HG03066 (cell line): ENCODE data around the gene NADK2.
A peak's percentile ranks its signal among the peaks of the same experiment; 100 is the strongest.

Source experiments
- ATAC-seq: cut with Tn5 transposase; IDR thresholded peaks from one replicate; pipeline ENCODE4 v1.9.1; 2021; ENCODE audit warnings: low read depth; ENCODE audit not compliant: unreplicated experiment

NADK2 gene

GRCh38 chr5:36170832-36171424, 70.8 kb downstream of the NADK2 start:
- no peak for ATAC-seq

- ATAC-seq = no peak
These were observed 73.0 kb downstream of the NADK2 start for GRCh38 chr5:36168737-36169136.

GRCh38 chr5:36164461-36164860, 77.3 kb downstream of the NADK2 start:
- no peak for ATAC-seq

GRCh38 chr5:36162810-36163486, 78.8 kb downstream of the NADK2 start:
- ATAC-seq = no peak

DNA sequence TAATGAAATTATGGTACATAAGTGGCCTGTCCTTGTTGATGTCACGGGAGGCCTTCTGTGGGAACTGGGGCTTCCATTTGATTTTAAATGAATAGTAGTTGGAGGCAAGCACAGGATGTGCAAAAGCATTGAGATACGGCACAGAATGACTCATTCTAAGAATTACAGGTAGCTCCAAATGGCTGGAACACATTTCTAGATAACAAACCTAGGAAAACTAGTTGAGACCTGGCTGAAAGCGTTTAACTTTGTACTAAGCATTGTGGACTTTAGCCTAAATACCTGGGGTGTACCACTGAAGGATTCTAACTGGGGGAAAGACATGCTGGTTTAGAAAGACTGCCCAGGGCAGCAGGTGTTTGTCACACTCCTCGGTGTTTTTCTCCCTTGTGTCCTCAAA, 80.4 kb downstream of the NADK2 start:
- no peak for ATAC-seq

DNA sequence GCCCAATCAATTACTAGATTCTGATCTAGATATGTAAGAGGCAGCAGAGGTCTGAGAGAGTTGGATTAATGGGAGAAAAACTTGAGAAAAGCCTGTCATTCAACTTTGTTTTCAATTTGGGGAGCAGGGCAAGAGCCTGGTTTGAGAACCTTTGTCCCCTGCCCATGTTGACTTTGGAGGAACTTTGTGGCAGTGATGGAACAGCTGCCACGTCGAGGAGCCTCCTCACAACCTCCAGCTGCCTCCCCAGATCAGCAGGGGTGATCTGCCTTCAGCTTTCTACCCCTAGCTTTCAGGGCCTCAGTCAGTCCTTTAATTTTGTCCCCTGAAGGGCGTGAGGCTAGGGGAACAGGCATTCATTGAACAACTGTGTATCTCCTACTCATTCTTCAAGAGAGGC, 81.1 kb downstream of the NADK2 start:
- ATAC-seq = no peak

DNA sequence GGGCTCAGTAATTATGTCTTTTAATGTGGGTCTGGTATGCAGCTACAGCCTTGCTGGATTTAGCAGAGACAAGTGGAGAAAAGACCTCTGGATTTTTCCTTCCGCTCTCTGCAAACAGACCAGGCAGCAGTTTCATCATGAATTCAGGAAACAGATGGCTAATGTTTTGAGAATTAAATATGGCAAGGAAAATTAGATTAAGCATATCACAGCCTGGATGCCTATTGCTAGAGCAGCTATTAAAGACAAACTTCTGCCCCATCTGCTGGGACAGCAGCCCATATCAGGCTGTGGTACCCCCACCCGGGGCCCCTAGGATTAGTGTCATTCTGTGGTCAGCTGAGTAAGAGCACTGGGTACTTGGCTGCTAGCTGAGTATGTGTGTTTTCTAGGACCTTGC, 83.6 kb downstream of the NADK2 start:
- ATAC-seq = no peak

DNA sequence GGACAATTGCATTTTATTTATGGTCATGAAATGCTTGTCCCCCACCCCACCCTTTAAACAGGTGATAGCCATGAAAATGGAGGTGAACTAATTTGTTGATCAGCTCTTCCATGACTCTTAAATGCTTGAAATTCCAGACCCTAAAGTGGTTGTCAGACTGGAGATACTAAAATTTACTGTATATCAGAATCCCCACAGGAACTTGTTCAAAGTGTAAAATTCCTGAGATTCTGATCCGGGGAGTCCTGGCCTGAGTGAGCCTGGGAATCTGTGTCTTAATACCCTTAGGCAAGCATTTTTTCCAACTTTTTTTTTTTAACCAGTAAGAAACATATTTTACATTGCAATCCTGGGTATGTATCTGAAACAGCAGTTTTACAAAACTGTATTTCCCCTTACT, 85.1 kb downstream of the NADK2 start:
- no peak for ATAC-seq

GRCh38 chr5:36156121-36156601, 85.6 kb downstream of the NADK2 start:
- no peak for ATAC-seq

DNA sequence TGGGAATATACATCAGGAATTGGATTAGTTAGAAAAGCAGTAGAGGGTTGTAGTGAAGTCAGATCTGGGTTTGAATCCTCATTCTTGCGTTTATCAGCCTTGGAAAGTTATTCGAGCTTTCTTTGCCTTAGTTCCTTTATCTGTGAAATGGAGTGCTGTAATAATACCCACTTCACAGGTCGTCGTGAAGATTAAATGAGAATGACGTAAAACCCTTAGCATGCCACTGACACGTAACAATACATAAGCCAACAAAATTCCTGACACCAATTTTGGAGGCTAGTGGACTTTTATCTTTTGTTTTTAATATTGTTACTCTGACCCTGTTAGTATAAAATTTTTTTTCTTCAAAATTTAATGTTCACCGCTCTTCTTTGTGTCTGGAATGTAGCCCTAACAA, 86.4 kb downstream of the NADK2 start:
- no peak for ATAC-seq

- ATAC-seq = no peak
These were observed 88.0 kb downstream of the NADK2 start for GRCh38 chr5:36153726-36154125.

DNA sequence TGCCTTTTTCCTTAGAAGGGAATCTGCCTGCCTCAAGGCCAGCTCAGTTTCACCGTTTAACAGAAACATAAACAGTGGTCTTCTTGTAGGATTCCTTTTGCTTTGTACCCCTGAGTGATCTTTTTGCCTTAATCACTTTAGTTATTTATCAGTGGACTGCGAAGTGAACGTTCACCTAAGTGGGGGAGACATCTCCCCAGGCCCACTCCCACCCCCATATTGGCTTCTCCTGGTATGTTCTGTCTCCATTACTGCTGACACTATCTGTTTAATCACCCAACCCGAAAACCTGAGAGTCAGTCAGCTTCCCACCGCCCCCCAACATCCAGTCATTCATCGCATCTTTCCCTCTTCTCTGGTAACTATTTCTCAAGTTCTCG, 88.4 kb downstream of the NADK2 start:
- no peak for ATAC-seq

DNA sequence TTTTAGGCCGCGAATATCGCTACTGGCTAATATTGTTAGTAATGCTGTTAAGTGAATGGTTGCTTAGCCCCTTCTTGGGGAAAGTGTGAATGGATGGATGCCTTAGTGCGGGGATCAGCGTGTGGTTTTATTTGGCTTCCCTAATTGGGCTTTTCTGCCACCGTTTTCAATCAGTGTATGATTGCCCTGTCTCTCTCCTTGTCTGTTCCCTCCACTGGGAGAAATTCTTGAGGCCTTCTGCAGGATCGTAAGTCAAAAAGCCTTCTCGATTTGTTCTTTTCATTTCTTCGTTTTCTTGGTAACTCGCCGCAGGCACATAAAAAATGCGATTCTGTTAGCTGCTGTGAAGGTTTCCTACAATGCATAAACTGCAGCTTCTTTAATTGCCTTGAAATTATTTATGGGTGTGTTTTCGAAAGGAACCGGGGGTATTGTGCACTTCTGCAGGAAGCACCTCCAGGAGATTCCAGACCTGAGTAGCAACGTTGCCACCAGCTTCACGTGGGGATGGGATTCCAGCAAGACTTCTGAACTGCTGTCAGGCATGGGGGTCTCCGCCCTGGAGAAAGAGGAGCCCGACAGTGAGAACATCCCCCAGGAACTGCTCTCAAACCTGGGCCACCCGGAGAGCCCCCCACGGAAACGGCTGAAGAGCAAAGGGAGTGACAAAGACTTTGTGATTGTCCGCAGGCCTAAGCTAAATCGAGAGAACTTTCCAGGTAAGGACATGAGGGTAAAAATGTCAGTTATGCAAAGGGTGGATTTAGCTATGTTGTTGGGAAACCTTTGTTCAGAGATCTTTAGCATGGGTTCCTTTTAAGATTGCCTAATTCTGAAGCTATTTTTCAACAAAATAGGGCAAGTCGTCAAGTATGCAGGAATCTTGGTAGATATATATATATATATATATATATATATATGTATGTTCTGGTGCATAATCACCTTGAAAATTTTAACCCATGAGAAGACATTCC, 89.1 kb downstream of the NADK2 start:
- peak; percentile 0 for ATAC-seq

GRCh38 chr5:36151434-36152323, 90.0 kb downstream of the NADK2 start, which contains the start of the genes LMBRD2 and SKP2:
Gene LMBRD2 (minus strand): TSS chr5:36151887. CDS start chr5:36143349, 8,538 bp downstream.
Gene SKP2 (plus strand): TSS chr5:36152111. CDS start chr5:36152263, 152 bp downstream.
- ATAC-seq = peak; percentile 97

DNA sequence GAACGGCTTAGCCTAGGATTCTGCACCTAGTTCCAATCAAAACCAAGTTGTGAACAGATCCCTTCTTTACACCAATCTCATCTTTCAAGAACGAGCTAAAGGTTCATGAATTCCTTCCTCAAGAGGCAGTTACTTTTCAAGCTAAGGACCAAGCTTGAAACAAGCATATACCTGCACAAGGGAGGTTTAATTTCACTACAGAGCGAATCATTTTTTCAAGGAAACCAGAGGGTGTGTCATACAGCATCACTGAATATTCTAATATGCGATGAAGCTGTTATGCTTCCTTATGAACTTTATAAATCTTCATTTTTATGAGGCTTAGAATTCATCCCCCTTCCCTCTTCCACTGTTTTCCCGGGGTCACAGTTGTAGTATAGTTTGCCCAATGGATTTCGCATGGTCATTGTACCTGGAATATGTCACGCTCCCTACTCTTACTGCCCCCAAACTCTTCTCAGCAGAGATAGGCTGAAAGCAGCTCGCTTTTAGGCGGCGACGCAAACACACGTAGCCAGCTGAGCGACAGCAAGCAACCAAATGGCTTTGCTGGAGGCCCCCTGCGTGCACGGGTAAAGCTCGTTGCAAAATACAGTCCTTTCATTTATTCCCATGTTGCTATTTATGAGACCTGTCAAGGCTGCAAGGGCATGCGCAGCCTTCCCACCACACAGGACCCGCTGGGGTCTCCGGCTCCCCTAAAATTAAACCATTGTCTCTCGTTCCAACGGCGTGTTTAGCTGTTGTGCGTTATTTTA, 90.9 kb downstream of the NADK2 start:
- ATAC-seq = peak; percentile 33

DNA sequence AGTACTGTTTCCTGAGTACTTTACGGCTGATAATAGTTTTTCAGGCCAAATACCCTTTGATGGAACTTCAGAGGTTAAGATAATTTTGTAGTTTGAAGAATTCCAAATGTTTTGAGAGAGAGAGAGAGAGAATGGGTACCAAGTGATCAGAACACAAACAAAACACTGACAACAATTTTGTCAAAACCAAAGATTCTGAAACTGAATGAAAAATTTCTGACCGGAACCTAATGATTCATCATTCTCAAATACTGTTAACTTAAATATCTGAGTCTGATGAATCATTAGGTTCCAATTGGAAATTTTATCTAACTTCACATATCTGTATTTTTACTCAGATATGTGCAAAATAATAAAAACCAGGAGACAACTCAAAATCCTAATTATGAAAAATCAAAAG, 94.0 kb downstream of the NADK2 start:
- ATAC-seq = no peak

GRCh38 chr5:36146390-36146789, 95.3 kb downstream of the NADK2 start:
- no peak for ATAC-seq

DNA sequence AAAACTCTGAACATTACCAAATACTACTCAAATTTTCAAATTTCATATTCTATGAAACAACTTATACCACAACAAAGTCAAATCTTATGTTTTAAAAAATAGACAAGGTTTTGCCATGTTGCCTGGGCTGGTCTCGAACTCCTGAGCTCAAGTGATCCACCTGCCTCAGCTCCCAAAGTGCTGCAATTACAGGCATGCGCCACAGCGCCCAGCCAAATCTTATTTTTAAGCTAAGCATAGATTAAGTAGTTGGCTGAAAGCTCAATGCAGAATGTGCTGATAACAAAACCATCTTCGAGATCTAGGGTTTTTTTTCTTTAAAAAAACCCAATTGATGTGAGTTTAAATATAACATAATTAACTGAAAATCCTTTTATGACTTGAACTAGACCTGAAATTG, 96.4 kb downstream of the NADK2 start:
- ATAC-seq = no peak
